ENCODE results near the gene EIF4B. TPM values are rescaled to one million over a fixed set of nuclear protein-coding genes. Genes with fewer than 3 reads are reported as not detected.
A peak's percentile ranks its signal among the peaks of the same experiment; 100 is the strongest.

Gene EIF4B
- total and polyA plus RNA-seq, 2 of the 8 experiments (the other 6 are each of a cell fraction or from before 2014, with no cell fraction given) = 269 to 816 TPM

DNA sequence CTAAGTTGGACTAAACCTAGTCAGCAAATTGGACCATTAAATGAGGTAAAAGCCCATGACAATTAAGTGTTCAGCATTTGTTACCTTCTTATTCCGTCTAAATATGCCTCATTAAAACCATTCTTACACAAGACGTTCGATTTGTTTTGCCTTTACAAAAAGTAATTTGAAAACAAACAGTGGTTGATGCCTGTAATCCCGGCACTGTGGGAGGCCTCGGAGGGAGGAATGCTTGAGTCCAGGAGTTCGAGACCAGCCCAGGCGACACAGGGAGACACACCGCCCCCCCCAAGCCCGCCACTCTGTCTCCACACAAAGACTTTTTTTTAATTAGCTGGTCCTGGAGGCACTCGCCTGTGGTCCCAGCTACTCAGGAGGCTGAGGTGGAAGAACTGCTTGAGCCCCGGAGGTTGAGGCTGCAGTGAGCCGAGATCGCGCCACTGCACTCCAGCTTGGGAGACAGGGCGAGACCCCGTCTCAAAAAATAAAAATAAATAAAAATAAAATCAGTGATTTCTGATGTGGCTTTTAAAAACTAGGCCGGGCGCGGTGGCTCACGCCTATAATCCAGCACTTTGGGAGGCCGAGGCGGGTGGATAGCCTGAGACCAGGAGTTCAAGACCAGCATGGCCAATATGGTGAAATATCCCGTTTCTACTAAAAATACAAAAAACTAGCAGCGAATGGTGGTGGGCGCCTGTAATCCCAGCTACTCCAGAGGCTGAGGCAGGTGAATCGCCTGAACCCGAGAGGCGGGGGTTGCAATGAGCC is 856 bp upstream of the EIF4B start (continued):
- TF ChIP-seq, protein P1, sequence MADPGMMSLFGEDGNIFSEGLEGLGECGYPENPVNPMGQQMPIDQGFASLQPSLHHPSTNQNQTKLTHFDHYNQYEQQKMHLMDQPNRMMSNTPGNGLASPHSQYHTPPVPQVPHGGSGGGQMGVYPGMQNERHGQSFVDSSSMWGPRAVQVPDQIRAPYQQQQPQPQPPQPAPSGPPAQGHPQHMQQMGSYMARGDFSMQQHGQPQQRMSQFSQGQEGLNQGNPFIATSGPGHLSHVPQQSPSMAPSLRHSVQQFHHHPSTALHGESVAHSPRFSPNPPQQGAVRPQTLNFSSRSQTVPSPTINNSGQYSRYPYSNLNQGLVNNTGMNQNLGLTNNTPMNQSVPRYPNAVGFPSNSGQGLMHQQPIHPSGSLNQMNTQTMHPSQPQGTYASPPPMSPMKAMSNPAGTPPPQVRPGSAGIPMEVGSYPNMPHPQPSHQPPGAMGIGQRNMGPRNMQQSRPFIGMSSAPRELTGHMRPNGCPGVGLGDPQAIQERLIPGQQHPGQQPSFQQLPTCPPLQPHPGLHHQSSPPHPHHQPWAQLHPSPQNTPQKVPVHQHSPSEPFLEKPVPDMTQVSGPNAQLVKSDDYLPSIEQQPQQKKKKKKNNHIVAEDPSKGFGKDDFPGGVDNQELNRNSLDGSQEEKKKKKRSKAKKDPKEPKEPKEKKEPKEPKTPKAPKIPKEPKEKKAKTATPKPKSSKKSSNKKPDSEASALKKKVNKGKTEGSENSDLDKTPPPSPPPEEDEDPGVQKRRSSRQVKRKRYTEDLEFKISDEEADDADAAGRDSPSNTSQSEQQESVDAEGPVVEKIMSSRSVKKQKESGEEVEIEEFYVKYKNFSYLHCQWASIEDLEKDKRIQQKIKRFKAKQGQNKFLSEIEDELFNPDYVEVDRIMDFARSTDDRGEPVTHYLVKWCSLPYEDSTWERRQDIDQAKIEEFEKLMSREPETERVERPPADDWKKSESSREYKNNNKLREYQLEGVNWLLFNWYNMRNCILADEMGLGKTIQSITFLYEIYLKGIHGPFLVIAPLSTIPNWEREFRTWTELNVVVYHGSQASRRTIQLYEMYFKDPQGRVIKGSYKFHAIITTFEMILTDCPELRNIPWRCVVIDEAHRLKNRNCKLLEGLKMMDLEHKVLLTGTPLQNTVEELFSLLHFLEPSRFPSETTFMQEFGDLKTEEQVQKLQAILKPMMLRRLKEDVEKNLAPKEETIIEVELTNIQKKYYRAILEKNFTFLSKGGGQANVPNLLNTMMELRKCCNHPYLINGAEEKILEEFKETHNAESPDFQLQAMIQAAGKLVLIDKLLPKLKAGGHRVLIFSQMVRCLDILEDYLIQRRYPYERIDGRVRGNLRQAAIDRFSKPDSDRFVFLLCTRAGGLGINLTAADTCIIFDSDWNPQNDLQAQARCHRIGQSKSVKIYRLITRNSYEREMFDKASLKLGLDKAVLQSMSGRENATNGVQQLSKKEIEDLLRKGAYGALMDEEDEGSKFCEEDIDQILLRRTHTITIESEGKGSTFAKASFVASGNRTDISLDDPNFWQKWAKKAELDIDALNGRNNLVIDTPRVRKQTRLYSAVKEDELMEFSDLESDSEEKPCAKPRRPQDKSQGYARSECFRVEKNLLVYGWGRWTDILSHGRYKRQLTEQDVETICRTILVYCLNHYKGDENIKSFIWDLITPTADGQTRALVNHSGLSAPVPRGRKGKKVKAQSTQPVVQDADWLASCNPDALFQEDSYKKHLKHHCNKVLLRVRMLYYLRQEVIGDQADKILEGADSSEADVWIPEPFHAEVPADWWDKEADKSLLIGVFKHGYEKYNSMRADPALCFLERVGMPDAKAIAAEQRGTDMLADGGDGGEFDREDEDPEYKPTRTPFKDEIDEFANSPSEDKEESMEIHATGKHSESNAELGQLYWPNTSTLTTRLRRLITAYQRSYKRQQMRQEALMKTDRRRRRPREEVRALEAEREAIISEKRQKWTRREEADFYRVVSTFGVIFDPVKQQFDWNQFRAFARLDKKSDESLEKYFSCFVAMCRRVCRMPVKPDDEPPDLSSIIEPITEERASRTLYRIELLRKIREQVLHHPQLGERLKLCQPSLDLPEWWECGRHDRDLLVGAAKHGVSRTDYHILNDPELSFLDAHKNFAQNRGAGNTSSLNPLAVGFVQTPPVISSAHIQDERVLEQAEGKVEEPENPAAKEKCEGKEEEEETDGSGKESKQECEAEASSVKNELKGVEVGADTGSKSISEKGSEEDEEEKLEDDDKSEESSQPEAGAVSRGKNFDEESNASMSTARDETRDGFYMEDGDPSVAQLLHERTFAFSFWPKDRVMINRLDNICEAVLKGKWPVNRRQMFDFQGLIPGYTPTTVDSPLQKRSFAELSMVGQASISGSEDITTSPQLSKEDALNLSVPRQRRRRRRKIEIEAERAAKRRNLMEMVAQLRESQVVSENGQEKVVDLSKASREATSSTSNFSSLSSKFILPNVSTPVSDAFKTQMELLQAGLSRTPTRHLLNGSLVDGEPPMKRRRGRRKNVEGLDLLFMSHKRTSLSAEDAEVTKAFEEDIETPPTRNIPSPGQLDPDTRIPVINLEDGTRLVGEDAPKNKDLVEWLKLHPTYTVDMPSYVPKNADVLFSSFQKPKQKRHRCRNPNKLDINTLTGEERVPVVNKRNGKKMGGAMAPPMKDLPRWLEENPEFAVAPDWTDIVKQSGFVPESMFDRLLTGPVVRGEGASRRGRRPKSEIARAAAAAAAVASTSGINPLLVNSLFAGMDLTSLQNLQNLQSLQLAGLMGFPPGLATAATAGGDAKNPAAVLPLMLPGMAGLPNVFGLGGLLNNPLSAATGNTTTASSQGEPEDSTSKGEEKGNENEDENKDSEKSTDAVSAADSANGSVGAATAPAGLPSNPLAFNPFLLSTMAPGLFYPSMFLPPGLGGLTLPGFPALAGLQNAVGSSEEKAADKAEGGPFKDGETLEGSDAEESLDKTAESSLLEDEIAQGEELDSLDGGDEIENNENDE (IDR thresholded peaks at IDR 0.05; ENCODE audit: insufficient replicate concordance, low read length) = no peak
- peak; percentile 26 for TF ChIP-seq SAP30 (IDR thresholded peaks at IDR 0.05; ENCODE audit: insufficient read depth, insufficient replicate concordance, low read length)
- TF ChIP-seq GTF2F1 (IDR thresholded peaks at IDR 0.05; ENCODE audit: borderline replicate concordance, low read depth, low read length) = no peak
- TF ChIP-seq KDM5A (IDR thresholded peaks at IDR 0.05; ENCODE audit: low read length) = no peak
- 0 out of 2 replicates have a peak, but pooled peaks have one; percentile 2 for TF ChIP-seq TAF1 (IDR thresholded peaks at IDR 0.05; ENCODE audit: low read depth, low read length)
- no peak for TF ChIP-seq KDM1A (IDR thresholded peaks at IDR 0.05; ENCODE audit: borderline replicate concordance, low read length)
- TF ChIP-seq BRCA1 (IDR thresholded peaks at IDR 0.05; ENCODE audit: low read depth, low read length) = no peak
